SK-N-SH (cell line): Measurements from ENCODE around the gene PGP. TPM values are rescaled to one million over a fixed set of nuclear protein-coding genes. Genes with fewer than 3 reads are reported as not detected.

Source experiments
- CTCF ChIA-PET: fragments of 300-600, 350-600 bp; formaldehyde crosslinking; extraction: SDS; loops from one replicate; lab custom pipeline; 2021; lab: Yijun Ruan, JAX
- POLR2A ChIA-PET: fragments of 350-600 bp; sonication (Branson Sonifier 250); formaldehyde crosslinking; extraction: SDS; loops from one replicate; lab custom pipeline; 2020; ENCODE audit warnings: antibody characterized with exemption, inconsistent platforms; lab: Yijun Ruan, JAX
- DNase-seq: peaks from one replicate; pipeline ENCODE4 v3.0.0; 2012
- H2AFZ ChIP-seq: fragments of 200-600 bp; sonication (generic); 2 replicates; pipeline ENCODE4 v1.8.1; 2016; ENCODE audit warnings: antibody characterized with exemption, mild to moderate bottlenecking, low read depth
- H3F3A ChIP-seq: fragments of 200-600 bp; sonication (generic); replicated peaks from 2 replicates; pipeline ENCODE3; 2016; ENCODE audit warnings: antibody characterized with exemption, mild to moderate bottlenecking; ENCODE audit not compliant: insufficient read depth
- H3K27ac ChIP-seq, 2 experiments: fragments of 200-500 bp in 1 of 2; fragments of 200-600 bp in 1 of 2; sonication (Bioruptor generic) in 1 of 2; sonication (generic), shearing (Covaris generic) in 1 of 2; 2 replicates each; pipeline versions ENCODE4 v1.5.1 to v1.6.1; 2014 to 2016; ENCODE audit warnings: low read depth in 2 of 2, inconsistent platforms in 1 of 2, low read length in 1 of 2, mild to moderate bottlenecking in 1 of 2, mixed read lengths in 1 of 2
- H3K27me3 ChIP-seq: fragments of 200-600 bp; sonication (generic), shearing (Covaris generic); 2 replicates; pipeline ENCODE4 v1.6.1; 2016; ENCODE audit warnings: mixed run types; ENCODE audit not compliant: insufficient read depth
- H3K36me3 ChIP-seq, 2 experiments: fragments of 200-500 bp in 1 of 2; fragments of 200-600 bp in 1 of 2; sonication (Bioruptor generic) in 1 of 2; sonication (generic) in 1 of 2; replicated peaks in 1 of 2; 2 replicates each; pipeline versions ENCODE3 to v1.5.1; 2014 to 2016; ENCODE audit warnings: low read length in 1 of 2, mild to moderate bottlenecking in 1 of 2; ENCODE audit not compliant: insufficient read depth in 2 of 2, control insufficient read depth in 1 of 2
- H3K4me1 ChIP-seq, 2 experiments: fragments of 200-500 bp in 1 of 2; fragments of 200-600 bp in 1 of 2; sonication (Bioruptor generic) in 1 of 2; sonication (generic), shearing (Covaris generic) in 1 of 2; 2 replicates each; pipeline versions ENCODE4 v1.5.1 to v1.6.1; 2014 to 2016; ENCODE audit warnings: low read depth in 1 of 2, low read length in 1 of 2, mixed run types in 1 of 2; ENCODE audit not compliant: insufficient read depth in 2 of 2, control insufficient read depth in 1 of 2
- H3K4me2 ChIP-seq: fragments of 200-600 bp; sonication (generic), shearing (Covaris generic); 2 replicates; pipeline ENCODE4 v1.6.1; 2017; ENCODE audit warnings: mixed run types
- H3K4me3 ChIP-seq, 2 experiments: fragments of 200-500 bp in 1 of 2; fragments of 200-600 bp in 1 of 2; sonication (Bioruptor generic) in 1 of 2; sonication (generic), shearing (Covaris generic) in 1 of 2; 2 replicates each; pipeline versions ENCODE4 v1.5.1 to v1.8.1; 2014 to 2016; ENCODE audit warnings: low read depth in 2 of 2, inconsistent platforms in 1 of 2, low read length in 1 of 2, mild to moderate bottlenecking in 1 of 2, mixed read lengths in 1 of 2, moderate library complexity in 1 of 2
- H3K79me2 ChIP-seq: fragments of 200-600 bp; sonication (generic); 2 replicates; pipeline ENCODE4 v1.8.1; 2017; ENCODE audit warnings: mild to moderate bottlenecking; ENCODE audit not compliant: insufficient read depth
- H3K9ac ChIP-seq: fragments of 200-600 bp; sonication (generic); 2 replicates; pipeline ENCODE4 v1.6.1; 2017; ENCODE audit warnings: mixed run types
- H3K9me2 ChIP-seq: fragments of 200-600 bp; sonication (generic); 2 replicates; pipeline ENCODE4 v1.6.1; 2017; ENCODE audit warnings: mixed run types
- H3K9me3 ChIP-seq: fragments of 200-600 bp; sonication (generic); 2 replicates; pipeline ENCODE4 v1.6.1; 2017; ENCODE audit warnings: mixed run types, mild to moderate bottlenecking, moderate library complexity
- H4K20me1 ChIP-seq: fragments of 200-600 bp; sonication (generic); 2 replicates; pipeline ENCODE4 v1.6.1; 2017; ENCODE audit warnings: mild to moderate bottlenecking, mixed run types; ENCODE audit not compliant: insufficient read depth
- ELF1 ChIP-seq: IDR thresholded peaks from 2 replicates; pipeline ENCODE4 v1.4.0; 2012
- EP300 ChIP-seq, 2 experiments: IDR thresholded peaks; 2 replicates each; pipeline versions ENCODE4 v1.4.0 to v1.6.1; 2012; ENCODE audit warnings: borderline replicate concordance in 1 of 2, low read depth in 1 of 2, low read length in 1 of 2
- EZH2phosphoT487 ChIP-seq: fragments of 200-600 bp; sonication (generic); IDR thresholded peaks from 2 replicates; pipeline ENCODE4 v1.6.1; 2017; ENCODE audit warnings: low read depth, mixed run types, mild to moderate bottlenecking, antibody characterized with exemption, moderate library complexity, borderline replicate concordance
- FOXM1 ChIP-seq: IDR thresholded peaks from 2 replicates; pipeline ENCODE4 v1.4.0; 2012; ENCODE audit warnings: low read depth, mild to moderate bottlenecking
- JUND ChIP-seq: IDR thresholded peaks from 2 replicates; pipeline ENCODE4 v1.4.0; 2012
- MEF2A ChIP-seq: IDR thresholded peaks from 2 replicates; pipeline ENCODE4 v1.4.0; 2012; ENCODE audit warnings: low read depth, borderline replicate concordance
- MXI1 ChIP-seq: IDR thresholded peaks from 2 replicates; pipeline ENCODE4 v1.6.1; 2012; ENCODE audit warnings: mild to moderate bottlenecking, low read depth, low read length, improper control_type of control experiment
- RAD21 ChIP-seq: IDR thresholded peaks from 2 replicates; pipeline ENCODE4 v1.6.1; 2012; ENCODE audit warnings: mild to moderate bottlenecking, low read length
- TAF1 ChIP-seq: IDR thresholded peaks from 2 replicates; pipeline ENCODE4 v1.6.1; 2012; ENCODE audit warnings: low read depth, mild to moderate bottlenecking, low read length, moderate library complexity, borderline replicate concordance
- TCF12 ChIP-seq: IDR thresholded peaks from 2 replicates; pipeline ENCODE4 v1.4.0; 2012
- WGBS: methylation state at CpG from one replicate; pipeline ENCODE4 v1.1.6; 2017; ENCODE audit warnings: low lambda C conversion rate; 5-methylcytosine and 5-hydroxymethylcytosine counted together
- polyA plus RNA-seq, 3 experiments: library from polyadenylated mRNA; depleted of rRNA; stranded (reverse); fragments of >200 nt; gene quantifications; 2 replicates each; pipeline ENCODE4 v1.2.3, GENCODE V29; 2012
- TF ChIP-seq, protein P1 (sequence below): fragments of 150-350 bp; IDR thresholded peaks from 2 replicates; pipeline ENCODE4 v1.6.1; 2016; ENCODE audit warnings: mild to moderate bottlenecking, low read depth, low read length

The PGP gene
- polyA plus RNA-seq, 1 of the 3 experiments (the other 2 are of a cell fraction), result 10.3 TPM

DNA sequence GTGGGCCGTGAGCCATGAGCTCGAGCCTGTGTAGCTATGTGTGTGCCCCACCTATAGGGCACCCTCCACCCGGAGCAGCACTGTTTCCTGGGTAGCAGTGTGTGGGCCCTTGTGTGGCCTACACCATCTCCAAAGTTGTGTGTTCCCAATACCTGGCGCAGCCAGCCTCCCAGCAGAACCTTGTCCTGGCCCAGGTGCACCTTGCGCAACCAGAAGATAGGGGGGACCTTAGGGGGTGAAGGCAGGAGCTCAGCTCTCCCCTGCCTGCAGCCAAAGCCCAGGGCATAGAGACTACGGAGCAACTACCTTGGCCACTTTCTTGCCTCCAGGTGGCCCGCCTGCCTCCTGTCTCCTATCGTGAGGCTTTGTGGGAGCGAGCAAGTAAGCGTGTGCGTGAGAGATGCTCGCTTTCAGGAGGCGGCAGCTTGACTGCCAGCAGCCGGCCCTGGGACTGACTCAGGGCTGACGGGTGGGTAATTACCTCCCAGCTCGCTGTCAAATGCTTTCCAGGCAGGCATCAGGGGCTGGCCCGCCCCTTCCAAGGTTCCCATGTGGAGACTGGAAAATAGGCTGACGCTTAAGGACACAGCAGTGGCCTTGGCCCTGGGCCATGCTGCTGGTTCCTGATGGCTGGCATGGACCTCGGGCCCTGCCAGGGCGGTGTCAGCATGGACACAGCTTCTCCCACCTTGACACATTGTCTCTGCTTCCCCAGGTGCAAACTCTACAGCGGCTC lies 40.1 kb downstream of the PGP start:
- Histone ChIP-seq H3K4me3 (no peak overlapping the region), H2AFZ (no peak overlapping the region), H3K27me3 (no peaks in the 10 kb centered on the region), H3K36me3 (peaks cover 0 to 73% of the 10 kb centered on the region in 2 experiments), H3K9me2 (no peaks in the 10 kb centered on the region), H3K9ac (no peak overlapping the region), H3K27ac (no peak overlapping the region), H3K9me3 (no peaks in the 10 kb centered on the region), H3K4me1 (no peaks in the 10 kb centered on the region), H3F3A (no peaks in the 10 kb centered on the region), H4K20me1 (no peaks in the 10 kb centered on the region), H3K79me2 (no peaks in the 10 kb centered on the region), H3K4me2 (no peak overlapping the region)
- POLR2A ChIA-PET, result interaction anchor here (1.4 kb wide), 1 partner anchor 12 kb away, joined by 4 read pairs; no protein-coding TSS in a partner anchor
- no peak for TF ChIP-seq RAD21
- CTCF ChIA-PET, result interaction anchor here (1.5 kb wide), 1 partner anchor 20 kb away, joined by 4 read pairs; no protein-coding TSS in a partner anchor
- DNase-seq, result no peak
- 99% methylated on average over 13 of the region's 21 CpGs for WGBS

DNA sequence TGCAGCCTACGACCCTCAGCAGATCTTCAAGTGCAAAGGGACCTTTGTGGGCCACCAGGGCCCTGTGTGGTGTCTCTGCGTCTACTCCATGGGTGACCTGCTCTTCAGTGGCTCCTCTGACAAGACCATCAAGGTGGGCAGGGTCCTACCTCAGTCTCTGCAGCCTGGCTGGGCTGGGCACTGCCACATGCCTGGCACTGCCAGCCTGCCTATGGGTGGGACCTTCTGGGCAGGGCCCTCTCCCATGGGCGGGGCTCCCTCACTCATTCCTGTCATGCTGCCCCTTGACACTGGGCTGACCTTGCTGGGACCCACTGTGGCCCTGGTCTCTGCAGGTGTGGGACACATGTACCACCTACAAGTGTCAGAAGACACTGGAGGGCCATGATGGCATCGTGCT lies 40.7 kb downstream of the PGP start:
- H3K4me2 ChIP-seq, result no peak overlapping the region
- TF ChIP-seq EP300 (IDR thresholded peaks at IDR 0.05; ENCODE audit: borderline replicate concordance in 1 of 2, low read depth in 1 of 2, low read length in 1 of 2) (no peak), ELF1 (no peak), FOXM1 (no peak), TCF12 (no peak), MEF2A (no peak), MXI1 (no peak), EZH2phosphoT487 (no peak), TAF1 (no peak), RAD21 (no peak), JUND (no peak)
- TF ChIP-seq, protein P1, sequence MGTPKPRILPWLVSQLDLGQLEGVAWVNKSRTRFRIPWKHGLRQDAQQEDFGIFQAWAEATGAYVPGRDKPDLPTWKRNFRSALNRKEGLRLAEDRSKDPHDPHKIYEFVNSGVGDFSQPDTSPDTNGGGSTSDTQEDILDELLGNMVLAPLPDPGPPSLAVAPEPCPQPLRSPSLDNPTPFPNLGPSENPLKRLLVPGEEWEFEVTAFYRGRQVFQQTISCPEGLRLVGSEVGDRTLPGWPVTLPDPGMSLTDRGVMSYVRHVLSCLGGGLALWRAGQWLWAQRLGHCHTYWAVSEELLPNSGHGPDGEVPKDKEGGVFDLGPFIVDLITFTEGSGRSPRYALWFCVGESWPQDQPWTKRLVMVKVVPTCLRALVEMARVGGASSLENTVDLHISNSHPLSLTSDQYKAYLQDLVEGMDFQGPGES, result no peak
- TF ChIP-seq, all 33 proteins: peak for 0
- no peaks in the 10 kb centered on the region for H3K27me3 ChIP-seq
- WGBS, result 88% methylated on average over 3 of the region's 4 CpGs
- H3K9me3 ChIP-seq, result no peaks in the 10 kb centered on the region
- ChIA-PET CTCF (interaction anchor here (1.5 kb wide), 1 partner anchor 20 kb away, joined by 3 read pairs; no protein-coding TSS in a partner anchor), POLR2A (no interaction called here)
- H3K4me1 ChIP-seq, result no peaks in the 10 kb centered on the region
- no peaks in the 10 kb centered on the region for H3K9me2 ChIP-seq
- H3K79me2 ChIP-seq, result no peaks in the 10 kb centered on the region
- DNase-seq, result no peak
- H3K9ac ChIP-seq, result no peak overlapping the region
- H4K20me1 ChIP-seq, result no peaks in the 10 kb centered on the region
- no peak overlapping the region for H2AFZ ChIP-seq
- H3K4me3 ChIP-seq, result no peak overlapping the region
- H3F3A ChIP-seq, result no peaks in the 10 kb centered on the region
- no peak overlapping the region for H3K27ac ChIP-seq
- H3K36me3 ChIP-seq, result peaks cover 0 to 76% of the 10 kb centered on the region in 2 experiments
